ENCODE measurements around the gene TAF10. TPM values are rescaled to one million over a fixed set of nuclear protein-coding genes. Genes with fewer than 3 reads are reported as not detected.
A peak's percentile ranks its signal among the peaks of the same experiment; 100 is the strongest.

Gene TAF10
- total RNA-seq, 1 donor from 2014 or later, result 113 TPM

DNA sequence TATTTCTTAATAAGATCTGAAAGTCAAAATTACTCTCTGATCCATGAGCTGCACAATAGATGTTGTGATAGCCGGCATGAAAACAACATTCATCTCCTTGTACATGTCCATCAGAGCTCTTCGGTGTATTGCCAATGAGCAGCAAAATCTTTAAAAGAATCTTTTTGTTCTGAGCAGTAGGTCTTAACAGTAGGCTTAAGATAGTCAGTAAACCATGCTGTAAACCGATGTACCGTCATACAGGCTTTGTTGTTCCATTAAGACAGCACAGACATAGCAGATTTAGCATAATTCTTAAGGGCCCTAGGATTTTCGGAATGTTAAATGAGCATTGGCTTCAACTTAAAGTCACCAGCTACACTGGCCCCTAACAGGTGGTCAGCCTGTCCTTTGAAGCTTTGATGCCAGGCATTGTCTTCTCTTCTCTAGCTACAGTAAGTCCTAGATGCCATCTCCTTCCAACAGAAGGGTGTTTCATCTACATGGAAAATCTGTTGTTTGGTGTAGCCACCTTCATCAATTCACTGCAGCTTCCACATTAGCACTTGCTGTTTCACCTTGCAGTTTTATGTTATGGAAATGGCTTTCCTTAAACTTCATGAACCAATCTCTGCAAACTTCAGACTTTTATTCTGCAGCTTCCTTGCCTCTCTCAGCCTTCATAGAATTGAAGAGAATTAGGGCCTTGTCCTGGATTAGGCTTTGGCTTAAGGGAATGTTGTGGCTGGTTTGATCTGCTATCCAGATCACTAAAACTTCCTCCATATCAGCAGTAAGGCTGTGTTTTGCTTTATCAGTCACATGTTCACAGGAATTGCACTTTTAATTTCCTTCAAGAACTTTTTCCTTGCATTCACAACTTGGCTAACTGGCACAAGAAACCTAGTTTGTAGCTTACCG, 37.0 kb downstream of the TAF10 start:
- no peaks in the 10 kb centered on the region for H3K79me2 ChIP-seq (ENCODE audit: insufficient read depth, low read length)
- peaks cover 9% of the 10 kb centered on the region for H3K36me3 Mint-ChIP-seq (ENCODE audit: low read depth, unreplicated experiment)
- H3K9ac ChIP-seq (ENCODE audit: low read length), result no peak overlapping the region
- no peak overlapping the region for H3K4me2 ChIP-seq (ENCODE audit: low read length)
- H3K9me3 ChIP-seq (ENCODE audit: insufficient read depth, low read depth, low read length), result no peaks in the 10 kb centered on the region
- no peaks in the 10 kb centered on the region for H3K27me3 Mint-ChIP-seq (ENCODE audit: low read depth, unreplicated experiment)
- no peaks in the 10 kb centered on the region for H3K36me3 ChIP-seq (ENCODE audit: insufficient read depth, low read length)
- H3K4me3 Mint-ChIP-seq (ENCODE audit: unreplicated experiment), result no peak overlapping the region
- H4K20me1 ChIP-seq (ENCODE audit: insufficient read depth, low read length), result peaks cover 11% of the 10 kb centered on the region
- no peak overlapping the region for H3K27ac Mint-ChIP-seq (ENCODE audit: unreplicated experiment)
- TF ChIP-seq, protein P1, sequence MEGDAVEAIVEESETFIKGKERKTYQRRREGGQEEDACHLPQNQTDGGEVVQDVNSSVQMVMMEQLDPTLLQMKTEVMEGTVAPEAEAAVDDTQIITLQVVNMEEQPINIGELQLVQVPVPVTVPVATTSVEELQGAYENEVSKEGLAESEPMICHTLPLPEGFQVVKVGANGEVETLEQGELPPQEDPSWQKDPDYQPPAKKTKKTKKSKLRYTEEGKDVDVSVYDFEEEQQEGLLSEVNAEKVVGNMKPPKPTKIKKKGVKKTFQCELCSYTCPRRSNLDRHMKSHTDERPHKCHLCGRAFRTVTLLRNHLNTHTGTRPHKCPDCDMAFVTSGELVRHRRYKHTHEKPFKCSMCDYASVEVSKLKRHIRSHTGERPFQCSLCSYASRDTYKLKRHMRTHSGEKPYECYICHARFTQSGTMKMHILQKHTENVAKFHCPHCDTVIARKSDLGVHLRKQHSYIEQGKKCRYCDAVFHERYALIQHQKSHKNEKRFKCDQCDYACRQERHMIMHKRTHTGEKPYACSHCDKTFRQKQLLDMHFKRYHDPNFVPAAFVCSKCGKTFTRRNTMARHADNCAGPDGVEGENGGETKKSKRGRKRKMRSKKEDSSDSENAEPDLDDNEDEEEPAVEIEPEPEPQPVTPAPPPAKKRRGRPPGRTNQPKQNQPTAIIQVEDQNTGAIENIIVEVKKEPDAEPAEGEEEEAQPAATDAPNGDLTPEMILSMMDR (IDR thresholded peaks at IDR 0.05; ENCODE audit: insufficient read depth, low read depth, low read length), result no peak
- no peak for TF ChIP-seq EZH2 (IDR thresholded peaks at IDR 0.05; ENCODE audit: insufficient read depth, low read length)
- FAIRE-seq, result no peak
- H3K9me3 Mint-ChIP-seq (ENCODE audit: unreplicated experiment), result peaks cover 3% of the 10 kb centered on the region
- H3K4me1 ChIP-seq (ENCODE audit: insufficient read depth, low read length), result peaks cover 13% of the 10 kb centered on the region
- H3K27me3 ChIP-seq (ENCODE audit: insufficient read depth, low read length), result no peaks in the 10 kb centered on the region
- no peak for DNase-seq (ENCODE audit: low read depth)
- no peak overlapping the region for H3K27ac ChIP-seq (ENCODE audit: low read depth, low read length)
- H3K4me3 ChIP-seq (ENCODE audit: insufficient read depth, low read depth, low read length), result no peak overlapping the region
- H2AFZ ChIP-seq (ENCODE audit: low read depth, low read length), result no peak overlapping the region
- H3K4me1 Mint-ChIP-seq (ENCODE audit: low read depth, unreplicated experiment), result peaks cover 21% of the 10 kb centered on the region

GRCh38 chr11:6572215-6572614, 39.8 kb downstream of the TAF10 start:
- peak; percentile 91 for DNase-seq (ENCODE audit: low read depth)
- Mint-ChIP-seq H3K36me3 (ENCODE audit: low read depth, unreplicated experiment) (peaks cover 11% of the 10 kb centered on the region), H3K4me3 (ENCODE audit: unreplicated experiment) (no peak overlapping the region), H3K27me3 (ENCODE audit: low read depth, unreplicated experiment) (no peaks in the 10 kb centered on the region), H3K4me1 (ENCODE audit: low read depth, unreplicated experiment) (peaks cover 29% of the 10 kb centered on the region), H3K27ac (ENCODE audit: unreplicated experiment) (no peak overlapping the region), H3K9me3 (ENCODE audit: unreplicated experiment) (peaks cover 4% of the 10 kb centered on the region)
- Histone ChIP-seq H3K79me2 (ENCODE audit: insufficient read depth, low read length) (no peaks in the 10 kb centered on the region), H3K4me3 (ENCODE audit: insufficient read depth, low read depth, low read length) (no peak overlapping the region), H3K27me3 (ENCODE audit: insufficient read depth, low read length) (no peaks in the 10 kb centered on the region), H3K4me1 (ENCODE audit: insufficient read depth, low read length) (peaks cover 22% of the 10 kb centered on the region), H3K9ac (ENCODE audit: low read length) (no peak overlapping the region), H3K9me3 (ENCODE audit: insufficient read depth, low read depth, low read length) (no peaks in the 10 kb centered on the region), H3K27ac (ENCODE audit: low read depth, low read length) (no peak overlapping the region), H2AFZ (ENCODE audit: low read depth, low read length) (no peak overlapping the region), H3K36me3 (ENCODE audit: insufficient read depth, low read length) (no peaks in the 10 kb centered on the region), H4K20me1 (ENCODE audit: insufficient read depth, low read length) (peaks cover 20% of the 10 kb centered on the region), H3K4me2 (ENCODE audit: low read length) (peak overlapping the region; percentile 27)
- no peak for TF ChIP-seq EZH2 (IDR thresholded peaks at IDR 0.05; ENCODE audit: insufficient read depth, low read length)
- TF ChIP-seq, protein P1 (IDR thresholded peaks at IDR 0.05; ENCODE audit: insufficient read depth, low read depth, low read length), result no peak
- no peak for FAIRE-seq
